Natural killer cell (primary cell): ENCODE results near the gene CREBBP. TPM values are rescaled to one million over a fixed set of nuclear protein-coding genes. Genes with fewer than 3 reads are reported as not detected.

Experiments used
- ATAC-seq, 3 donors: fragments of 150-1000 bp in 2 of 3; fragments of 200-7000 bp in 1 of 3; cut with Tn5 transposase; 1 replicate in 1 of 3; 2 replicates in 2 of 3; pipeline ENCODE4 v1.10.0; 2021; ENCODE audit warnings: mild to moderate bottlenecking in 2 of 3, moderate library complexity in 2 of 3
- DNase-seq, 2 donors: peaks; one replicate each; pipeline versions ENCODE4 v3.0.0 to v3.0.0-alpha.2; 2013 to 2021; ENCODE audit warnings: mixed read lengths in 1 of 2
- H3K27ac ChIP-seq: one replicate; pipeline ENCODE4 v1.5.1; 2013; ENCODE audit warnings: mild to moderate bottlenecking, low read length
- H3K27me3 ChIP-seq: one replicate; pipeline ENCODE4 v1.6.1; 2013; ENCODE audit warnings: low read length; ENCODE audit not compliant: control insufficient read depth, insufficient read depth
- H3K36me3 ChIP-seq: one replicate; pipeline ENCODE4 v1.6.1; 2013; ENCODE audit warnings: low read length; ENCODE audit not compliant: control insufficient read depth, insufficient read depth
- H3K4me1 ChIP-seq: one replicate; pipeline ENCODE4 v1.6.1; 2013; ENCODE audit warnings: low read length; ENCODE audit not compliant: control insufficient read depth, insufficient read depth
- H3K4me3 ChIP-seq: one replicate; pipeline ENCODE4 v1.5.1; 2013; ENCODE audit warnings: low read length
- H3K9me3 ChIP-seq: one replicate; pipeline ENCODE4 v1.6.1; 2013; ENCODE audit warnings: low read length; ENCODE audit not compliant: control insufficient read depth, insufficient read depth
- H3K27ac Mint-ChIP-seq, 2 donors: one replicate each; pipeline ENCODE4 v1.8.0; 2022; ENCODE audit warnings: mild to moderate bottlenecking in 2 of 2, mixed read lengths in 2 of 2, moderate library complexity in 1 of 2
- H3K27me3 Mint-ChIP-seq, 2 donors: one replicate each; pipeline ENCODE4 v1.8.0; 2022; ENCODE audit warnings: low read depth in 2 of 2, mixed read lengths in 2 of 2
- H3K36me3 Mint-ChIP-seq: one replicate; pipeline ENCODE4 v1.8.0; 2022; ENCODE audit warnings: mixed read lengths
- H3K4me1 Mint-ChIP-seq, 2 donors: one replicate each; pipeline ENCODE4 v1.8.0; 2022; ENCODE audit warnings: mixed read lengths in 2 of 2
- H3K4me3 Mint-ChIP-seq: one replicate; pipeline ENCODE4 v1.8.0; 2022; ENCODE audit warnings: mild to moderate bottlenecking, moderate library complexity, mixed read lengths
- H3K9me3 Mint-ChIP-seq, 2 donors: one replicate each; pipeline ENCODE4 v1.8.0; 2022; ENCODE audit warnings: mixed read lengths in 2 of 2
- CTCF ChIP-seq: fragments of 200-600 bp; IDR thresholded peaks from one replicate; pipeline ENCODE4 v1.8.0; 2022; ENCODE audit warnings: antibody characterized with exemption
- WGBS: methylation state at CpG from one replicate; pipeline ENCODE4 v1.1.7; 2013; ENCODE audit warnings: missing lambda C conversion rate; ENCODE audit not compliant: insufficient coverage; 5-methylcytosine and 5-hydroxymethylcytosine counted together
- intact Hi-C: fragments of 100-400 bp; cut with micrococcal nuclease; formaldehyde crosslinking; loops from one replicate; pipeline ENCODE4 v1.14.2; 2022
- total RNA-seq, 4 donors: library from RNA; stranded (reverse); fragments of 120-200 nt in 1 of 4; gene quantifications; one replicate each; pipeline versions ENCODE4 v1.2.3 to v1.2.4, GENCODE V29; 2013 to 2022

CREBBP gene
- total RNA-seq, 3 donors from 2014 or later (not counting 1 experiment from before 2014, with no cell fraction given) = 197 to 234 (median 224) TPM

GRCh38 chr16:3876160-3876559 is 4.4 kb downstream of the CREBBP start:
- peaks cover 79 to 82% of the 10 kb centered on the region in 2 donors for H3K4me1 Mint-ChIP-seq
- H3K27ac ChIP-seq = no peak overlapping the region
- H3K4me3 ChIP-seq = no peak overlapping the region
- H3K9me3 Mint-ChIP-seq = no peaks in the 10 kb centered on the region
- H3K36me3 ChIP-seq = no peaks in the 10 kb centered on the region
- H3K27ac Mint-ChIP-seq = peak overlapping the region; percentile 83
- peaks cover 62% of the 10 kb centered on the region for H3K4me1 ChIP-seq
- H3K36me3 Mint-ChIP-seq = peaks cover 10% of the 10 kb centered on the region
- ATAC-seq (no peak), DNase-seq (no peak)
- no peak for TF ChIP-seq CTCF
- peak overlapping the region; percentile 65 for H3K4me3 Mint-ChIP-seq
- no peaks in the 10 kb centered on the region for H3K27me3 ChIP-seq
- H3K9me3 ChIP-seq = no peaks in the 10 kb centered on the region
- intact Hi-C loops = loop anchor here (5.0 kb wide), 2 partner anchors 59 to 264 kb away; partner anchors contain the start of gene SLX4
- no peaks in the 10 kb centered on the region for H3K27me3 Mint-ChIP-seq

GRCh38 chr16:3874794-3875692 is 5.5 kb downstream of the CREBBP start:
- no peaks in the 10 kb centered on the region for H3K36me3 ChIP-seq
- H3K4me1 ChIP-seq = peaks cover 68% of the 10 kb centered on the region
- no peak overlapping the region for H3K4me3 ChIP-seq
- no peak for DNase-seq
- Mint-ChIP-seq H3K9me3 (no peaks in the 10 kb centered on the region), H3K27ac (peak overlapping the region; percentile 24 to 83), H3K36me3 (peaks cover 10% of the 10 kb centered on the region), H3K27me3 (no peaks in the 10 kb centered on the region), H3K4me1 (peaks cover 88 to 93% of the 10 kb centered on the region in 2 donors), H3K4me3 (peak overlapping the region; percentile 50)
- ATAC-seq = no peak
- no peak overlapping the region for H3K27ac ChIP-seq
- no peak for TF ChIP-seq CTCF
- no peaks in the 10 kb centered on the region for H3K9me3 ChIP-seq
- intact Hi-C loops = loop anchor here (5.0 kb wide), 3 partner anchors 58 to 263 kb away; partner anchors contain the start of gene SLX4
- WGBS = 89% methylated on average over 13 of the region's 15 CpGs
- no peaks in the 10 kb centered on the region for H3K27me3 ChIP-seq

GRCh38 chr16:3874242-3874641 is 6.3 kb downstream of the CREBBP start:
- H3K4me3 ChIP-seq = no peak overlapping the region
- H3K27me3 ChIP-seq = no peaks in the 10 kb centered on the region
- H3K4me1 ChIP-seq = peaks cover 68% of the 10 kb centered on the region
- intact Hi-C loops = loop anchor here (5.0 kb wide), 1 partner anchor 72 kb away; no protein-coding TSS in a partner anchor
- H3K27ac ChIP-seq = no peak overlapping the region
- Mint-ChIP-seq H3K9me3 (no peaks in the 10 kb centered on the region), H3K4me1 (peaks cover 95 to 100% of the 10 kb centered on the region in 2 donors), H3K4me3 (no peak overlapping the region), H3K27ac (no peak overlapping the region), H3K36me3 (peaks cover 10% of the 10 kb centered on the region), H3K27me3 (no peaks in the 10 kb centered on the region)
- ATAC-seq = no peak
- 92% methylated on average over 8 of the region's 8 CpGs for WGBS
- no peaks in the 10 kb centered on the region for H3K36me3 ChIP-seq
- no peaks in the 10 kb centered on the region for H3K9me3 ChIP-seq
- no peak for TF ChIP-seq CTCF
- DNase-seq = no peak
